Loucy (cell line): Measurements from ENCODE around the gene ABCC4.
"Not testable (repeated sequence)": the region's sequence is repeated elsewhere in the genome, so short reads cannot be mapped to it uniquely, and the experiment has no call there.

ENCODE experiments used
- H2AFZ ChIP-seq: fragments of 200-600 bp; sonication (generic); 2 replicates; pipeline ENCODE4 v1.6.0; 2016; ENCODE audit warnings: antibody characterized with exemption, mild to moderate bottlenecking, low read length, moderate library complexity
- H3F3A ChIP-seq: fragments of 200-600 bp; 2 replicates; pipeline ENCODE4 v1.6.0; 2016; ENCODE audit warnings: antibody characterized with exemption, low read depth, mild to moderate bottlenecking
- H3K27me3 ChIP-seq: fragments of 200-600 bp; sonication (generic); 2 replicates; pipeline ENCODE4 v1.6.1; 2014; ENCODE audit warnings: low read length, mild to moderate bottlenecking; ENCODE audit not compliant: insufficient read depth, poor library complexity, severe bottlenecking
- H3K36me3 ChIP-seq: fragments of 200-600 bp; sonication (generic); 2 replicates; pipeline ENCODE4 v1.6.1; 2016; ENCODE audit warnings: low read length; ENCODE audit not compliant: insufficient read depth
- H3K4me1 ChIP-seq: fragments of 200-600 bp; sonication (generic); 2 replicates; pipeline ENCODE4 v1.5.1; 2014; ENCODE audit warnings: low read length, mild to moderate bottlenecking; ENCODE audit not compliant: insufficient read depth, poor library complexity, severe bottlenecking
- H3K4me2 ChIP-seq: fragments of 200-600 bp; sonication (generic); 2 replicates; pipeline ENCODE4 v1.6.0; 2014; ENCODE audit warnings: antibody characterized with exemption, low read length, low read depth, mild to moderate bottlenecking; ENCODE audit not compliant: poor library complexity, severe bottlenecking
- H3K4me3 ChIP-seq: fragments of 200-600 bp; sonication (generic); 2 replicates; pipeline ENCODE4 v1.5.1; 2014; ENCODE audit warnings: low read length, mild to moderate bottlenecking, mixed read lengths; ENCODE audit not compliant: poor library complexity, severe bottlenecking
- H3K79me2 ChIP-seq: fragments of 200-600 bp; sonication (generic); 2 replicates; pipeline ENCODE4 v1.6.1; 2014; ENCODE audit warnings: low read length; ENCODE audit not compliant: insufficient read depth
- H3K9ac ChIP-seq: fragments of 200-600 bp; sonication (generic); 2 replicates; pipeline ENCODE4 v1.6.0; 2014; ENCODE audit warnings: mild to moderate bottlenecking, low read depth, low read length, moderate library complexity; ENCODE audit not compliant: poor library complexity, severe bottlenecking
- H3K9me2 ChIP-seq: fragments of 200-600 bp; sonication (generic); replicated peaks from 2 replicates; pipeline ENCODE4 v1.6.1; 2016; ENCODE audit warnings: low read depth, low read length, mixed read lengths
- H3K9me3 ChIP-seq: fragments of 200-600 bp; sonication (generic); 2 replicates; pipeline ENCODE4 v1.6.1; 2014; ENCODE audit warnings: mild to moderate bottlenecking, antibody characterized with exemption, low read length, low read depth; ENCODE audit not compliant: insufficient read depth
- H4K20me1 ChIP-seq: fragments of 200-600 bp; sonication (generic); 2 replicates; pipeline ENCODE4 v1.6.0; 2014; ENCODE audit warnings: antibody characterized with exemption, low read length, mild to moderate bottlenecking; ENCODE audit not compliant: insufficient read depth, poor library complexity, severe bottlenecking
- EZH2phosphoT487 ChIP-seq: fragments of 200-600 bp; IDR thresholded peaks from 2 replicates; pipeline ENCODE4 v1.6.1; 2018; ENCODE audit warnings: antibody characterized with exemption, mild to moderate bottlenecking, moderate library complexity, borderline replicate concordance
- TF ChIP-seq, protein P1 (sequence below): fragments of 200-600 bp; sonication (generic); conservative IDR thresholded peaks from 2 replicates; pipeline ENCODE4 v1.5.1; 2014; ENCODE audit warnings: mild to moderate bottlenecking, antibody characterized with exemption, low read length

The ABCC4 gene

DNA sequence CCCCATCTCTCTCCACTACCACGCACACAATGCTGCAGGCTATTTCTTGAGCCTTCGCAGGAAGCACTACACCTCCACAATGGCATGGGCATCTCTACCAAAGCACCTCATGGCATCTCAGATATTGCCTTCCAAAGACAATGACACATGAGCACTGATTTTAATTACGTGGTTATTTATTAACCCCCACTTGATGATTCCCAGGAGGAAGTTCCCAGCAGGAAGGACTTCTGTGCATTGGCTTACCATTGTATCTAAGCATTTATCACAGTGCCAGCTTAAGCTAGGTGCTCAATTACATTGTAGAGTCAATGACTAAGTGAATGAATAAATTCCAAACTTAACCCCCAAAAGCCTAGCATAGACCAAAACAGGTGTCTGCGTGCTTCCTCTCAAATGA lies 101.4 kb downstream of the ABCC4 start:
- no peak overlapping the region for H3K4me3 ChIP-seq
- H3K36me3 ChIP-seq, result peaks cover 3% of the 10 kb centered on the region; the same call in 1 of the 2 replicates
- H3K4me2 ChIP-seq, result no peak overlapping the region
- no peaks in the 10 kb centered on the region for H3K4me1 ChIP-seq
- H4K20me1 ChIP-seq, result no peaks in the 10 kb centered on the region
- H3F3A ChIP-seq, result no peaks in the 10 kb centered on the region
- no peak overlapping the region for H2AFZ ChIP-seq
- no peaks in the 10 kb centered on the region for H3K79me2 ChIP-seq
- no peak overlapping the region for H3K9ac ChIP-seq
- no peaks in the 10 kb centered on the region for H3K27me3 ChIP-seq
- TF ChIP-seq EZH2phosphoT487, result no peak
- TF ChIP-seq, protein P1, sequence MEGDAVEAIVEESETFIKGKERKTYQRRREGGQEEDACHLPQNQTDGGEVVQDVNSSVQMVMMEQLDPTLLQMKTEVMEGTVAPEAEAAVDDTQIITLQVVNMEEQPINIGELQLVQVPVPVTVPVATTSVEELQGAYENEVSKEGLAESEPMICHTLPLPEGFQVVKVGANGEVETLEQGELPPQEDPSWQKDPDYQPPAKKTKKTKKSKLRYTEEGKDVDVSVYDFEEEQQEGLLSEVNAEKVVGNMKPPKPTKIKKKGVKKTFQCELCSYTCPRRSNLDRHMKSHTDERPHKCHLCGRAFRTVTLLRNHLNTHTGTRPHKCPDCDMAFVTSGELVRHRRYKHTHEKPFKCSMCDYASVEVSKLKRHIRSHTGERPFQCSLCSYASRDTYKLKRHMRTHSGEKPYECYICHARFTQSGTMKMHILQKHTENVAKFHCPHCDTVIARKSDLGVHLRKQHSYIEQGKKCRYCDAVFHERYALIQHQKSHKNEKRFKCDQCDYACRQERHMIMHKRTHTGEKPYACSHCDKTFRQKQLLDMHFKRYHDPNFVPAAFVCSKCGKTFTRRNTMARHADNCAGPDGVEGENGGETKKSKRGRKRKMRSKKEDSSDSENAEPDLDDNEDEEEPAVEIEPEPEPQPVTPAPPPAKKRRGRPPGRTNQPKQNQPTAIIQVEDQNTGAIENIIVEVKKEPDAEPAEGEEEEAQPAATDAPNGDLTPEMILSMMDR, result no peak
- H3K9me3 ChIP-seq, result no peaks in the 10 kb centered on the region
- H3K9me2 ChIP-seq, result no peaks in the 10 kb centered on the region

DNA sequence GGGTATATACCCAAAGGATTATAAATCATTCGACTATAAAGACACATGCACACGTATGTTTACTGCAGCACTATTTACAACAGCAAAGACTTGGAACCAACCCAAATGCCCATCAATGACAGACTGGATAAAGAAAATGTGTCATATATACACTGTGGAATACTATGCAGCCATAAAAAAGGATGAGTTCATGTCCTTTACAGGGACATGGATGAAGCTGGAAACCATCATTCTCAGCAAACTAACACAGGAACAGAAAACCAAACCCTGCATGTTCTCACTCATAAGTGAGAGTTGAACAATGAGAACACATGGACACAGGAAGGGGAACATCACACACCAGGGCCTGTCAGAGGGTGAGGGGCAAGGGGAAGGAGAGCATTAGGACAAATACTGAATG lies 102.6 kb downstream of the ABCC4 start:
- not testable (repeated sequence) for H3K9me3 ChIP-seq, H3K9ac ChIP-seq, H3K4me1 ChIP-seq, H3K79me2 ChIP-seq, H3K36me3 ChIP-seq, H4K20me1 ChIP-seq, H3K4me3 ChIP-seq, H3F3A ChIP-seq, H3K9me2 ChIP-seq, H3K27me3 ChIP-seq, H2AFZ ChIP-seq, H3K4me2 ChIP-seq

DNA sequence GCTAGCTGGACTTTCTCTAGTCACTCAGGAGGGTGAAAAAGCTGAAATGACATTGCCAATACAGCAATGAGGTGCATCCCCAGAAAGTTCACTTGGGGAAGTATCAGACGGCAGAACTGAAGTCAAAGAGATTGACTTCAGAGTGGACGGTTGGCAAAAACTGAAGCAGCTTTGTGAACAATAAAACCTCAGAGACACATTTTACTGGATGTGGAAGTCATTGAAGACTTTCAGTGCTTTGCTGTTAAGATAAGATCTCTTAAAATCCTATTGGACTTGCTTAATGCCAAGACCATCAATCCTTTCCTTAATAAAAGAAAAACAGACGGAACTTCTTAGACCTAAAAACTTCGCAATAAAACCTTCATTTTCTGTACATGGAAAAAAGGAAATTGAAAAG lies 103.7 kb downstream of the ABCC4 start:
- no peak for TF ChIP-seq EZH2phosphoT487
- TF ChIP-seq, protein P1, result no peak

DNA sequence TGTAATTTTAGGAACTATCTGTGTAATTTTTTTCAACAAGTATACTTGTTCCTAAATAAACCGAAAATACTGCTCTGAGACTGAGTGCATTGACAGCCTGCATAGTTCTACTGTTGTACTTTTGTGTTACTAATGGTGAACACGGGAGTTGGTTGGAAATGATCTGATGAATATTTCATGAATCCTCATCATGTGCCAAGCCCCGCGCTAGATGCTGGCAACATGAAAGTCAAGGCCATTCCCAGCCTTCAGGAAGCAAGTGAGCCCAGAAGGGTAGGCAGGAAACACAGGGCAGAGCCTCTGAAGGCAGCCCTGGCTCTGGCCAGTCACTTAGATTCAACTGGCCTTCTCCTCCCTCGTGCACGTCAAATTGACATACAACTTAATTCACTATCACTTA lies 106.1 kb downstream of the ABCC4 start:
- Histone ChIP-seq H3K9ac (no peak overlapping the region), H3K9me2 (no peaks in the 10 kb centered on the region), H3K9me3 (no peaks in the 10 kb centered on the region), H3K4me3 (no peak overlapping the region), H3F3A (no peaks in the 10 kb centered on the region), H3K36me3 (peaks cover 2% of the 10 kb centered on the region; the same call in 1 of the 2 replicates), H3K79me2 (no peaks in the 10 kb centered on the region), H3K27me3 (no peaks in the 10 kb centered on the region), H2AFZ (no peak overlapping the region), H4K20me1 (no peaks in the 10 kb centered on the region), H3K4me2 (no peak overlapping the region), H3K4me1 (no peaks in the 10 kb centered on the region)
- TF ChIP-seq EZH2phosphoT487, result no peak
- TF ChIP-seq, protein P1, result no peak

More for the DNA sequence above, 103.7 kb downstream of the ABCC4 start:
- no peaks in the 10 kb centered on the region for H3K9me2 ChIP-seq
- H3K9me3 ChIP-seq, result no peaks in the 10 kb centered on the region
- no peaks in the 10 kb centered on the region for H3F3A ChIP-seq
- H3K4me1 ChIP-seq, result no peaks in the 10 kb centered on the region
- peaks cover 2% of the 10 kb centered on the region; the same call in 1 of the 2 replicates for H3K36me3 ChIP-seq
- H2AFZ ChIP-seq, result no peak overlapping the region
- no peaks in the 10 kb centered on the region for H4K20me1 ChIP-seq
- H3K9ac ChIP-seq, result no peak overlapping the region
- H3K27me3 ChIP-seq, result no peaks in the 10 kb centered on the region
- no peak overlapping the region for H3K4me3 ChIP-seq
- no peaks in the 10 kb centered on the region for H3K79me2 ChIP-seq
- no peak overlapping the region for H3K4me2 ChIP-seq
